Testis (tissue), 5 donors: ENCODE data around the gene DMPK. TPM values are rescaled to one million over a fixed set of nuclear protein-coding genes. Genes with fewer than 3 reads are reported as not detected.

Source experiments
- DNase-seq: peaks from one replicate; pipeline ENCODE4 v3.0.0-alpha.2; 2019
- H3K27ac ChIP-seq, 2 donors: fragments of 200-600 bp; sonication (generic); one replicate each; pipeline ENCODE4 v1.5.1; 2019
- H3K27me3 ChIP-seq: fragments of 200-600 bp; sonication (generic); one replicate; pipeline ENCODE4 v1.5.1; 2019
- H3K36me3 ChIP-seq: fragments of 200-600 bp; sonication (generic); one replicate; pipeline ENCODE4 v1.5.1; 2017; ENCODE audit warnings: low read depth; ENCODE audit errors: missing control alignments
- H3K4me1 ChIP-seq: fragments of 200-600 bp; sonication (generic); one replicate; pipeline ENCODE4 v1.5.1; 2019
- H3K4me3 ChIP-seq, 2 donors: fragments of 200-600 bp; sonication (generic); one replicate each; pipeline ENCODE4 v1.5.1; 2017 to 2019
- H3K9me3 ChIP-seq: fragments of 200-600 bp; sonication (generic); one replicate; pipeline ENCODE4 v1.5.1; 2017
- CTCF ChIP-seq, 3 experiments: fragments of 450-650 bp in 2 of 3; fragments of 200-600 bp in 1 of 3; sonication (generic) in 1 of 3; IDR thresholded peaks; one replicate each; pipeline ENCODE4 v1.5.1; 2016 to 2019; ENCODE audit warnings: antibody characterized with exemption in 3 of 3, mild to moderate bottlenecking in 2 of 3, moderate library complexity in 1 of 3
- POLR2A ChIP-seq: fragments of 450-650 bp; IDR thresholded peaks from one replicate; pipeline ENCODE4 v1.6.1; 2017; ENCODE audit warnings: antibody characterized with exemption, mild to moderate bottlenecking, moderate library complexity
- WGBS, 2 donors: methylation state at CpG; one replicate each; pipeline ENCODE4 v1.1.5; 2018; 5-methylcytosine and 5-hydroxymethylcytosine counted together
- intact Hi-C: fragments of 100-400 bp; cut with DNase I; formaldehyde crosslinking; loops from one replicate; pipeline ENCODE4 v1.15.1; 2023; ENCODE audit warnings: low total_unique reads
- long read RNA-seq, 2 donors: transcript quantifications; one replicate each; lab custom pipeline, GENCODE V29; 2026
- polyA plus RNA-seq: library from polyadenylated mRNA; stranded (reverse); fragments of 350-450 nt; fragmentation: Illumina TruSeq; extraction: RNeasy Lipid Tissue Mini Kit (QIAGEN cat#74804); gene quantifications from one replicate; pipeline ENCODE4 v1.2.3, GENCODE V29; 2014; ENCODE audit warnings: low read depth, low replicate concordance; ENCODE audit not compliant: insufficient read depth
- total RNA-seq, 2 donors: library from RNA; depleted of rRNA; stranded (reverse); fragments of >200 nt; gene quantifications; one replicate each; pipeline ENCODE4 v1.2.3, GENCODE V29; 2016

Gene DMPK
- 10 to 100 TPM; 66.2 to 68.8 TPM for total RNA-seq
- polyA plus RNA-seq = 42.6 TPM
- long read RNA-seq, donor 1, partial matches to known transcripts = 0 of 3 reads
- long read RNA-seq, donor 1, other reads (novel, unspliced or antisense) = 0 of 3 reads
- long read RNA-seq, donor 2, partial matches to known transcripts = 0 of 5 reads
- long read RNA-seq, donor 2, other reads (novel, unspliced or antisense) = 0 of 5 reads

GRCh38 chr19:45782162-45782691 lies at the start of gene DMPK:
Gene DMPK, minus strand, starts transcription at chr19:45782490. Its CDS starts 138 bp downstream, at chr19:45782352.
- H3K27ac ChIP-seq = peak within 1 kb of the TSS; percentile 79 to 89
- 48 to 49% methylated on average over 11 to 18 of the region's 18 CpGs for whole genome bisulfite sequencing, 2 donors
- peaks cover 29% of the 10 kb centered on the region for H3K4me1 ChIP-seq
- H3K9me3 ChIP-seq = no peaks in the 10 kb centered on the region
- H3K27me3 ChIP-seq = no peaks in the 10 kb centered on the region
- peak within 1 kb of the TSS; percentile 50 to 60 for H3K4me3 ChIP-seq
- intact Hi-C loops = no loop called here
- TF ChIP-seq POLR2A (no peak), CTCF (IDR thresholded peaks at IDR 0.05) (no peak)
- DNase-seq = peak; percentile 41
- H3K36me3 ChIP-seq = no peaks in the 10 kb centered on the region

GRCh38 chr19:45828945-45829344 lies 46.7 kb upstream of the DMPK start:
- Histone ChIP-seq H3K4me3 (no peak overlapping the region), H3K27ac (no peak overlapping the region), H3K9me3 (no peaks in the 10 kb centered on the region), H3K36me3 (no peaks in the 10 kb centered on the region), H3K4me1 (no peaks in the 10 kb centered on the region), H3K27me3 (no peaks in the 10 kb centered on the region)
- WGBS, 2 donors = 92 to 95% methylated on average over 4 to 16 of the region's 16 CpGs
- no peak for DNase-seq
- TF ChIP-seq POLR2A (no peak), CTCF (IDR thresholded peaks at IDR 0.05) (no peak)
- intact Hi-C loops = no loop called here

GRCh38 chr19:45828523-45828922 lies 46.2 kb upstream of the DMPK start:
- Histone ChIP-seq H3K27me3 (no peaks in the 10 kb centered on the region), H3K4me3 (no peak overlapping the region), H3K9me3 (no peaks in the 10 kb centered on the region), H3K4me1 (no peaks in the 10 kb centered on the region), H3K36me3 (no peaks in the 10 kb centered on the region), H3K27ac (no peak overlapping the region)
- 85 to 88% methylated on average over 9 of the region's 9 CpGs for WGBS, 2 donors
- DNase-seq = no peak
- intact Hi-C loops = no loop called here
- TF ChIP-seq CTCF (IDR thresholded peaks at IDR 0.05) (no peak), POLR2A (no peak)

GRCh38 chr19:45827459-45828093 lies 45.3 kb upstream of the DMPK start:
- WGBS, 2 donors = 88 to 90% methylated on average over 16 of the region's 16 CpGs
- Histone ChIP-seq H3K9me3 (no peaks in the 10 kb centered on the region), H3K27ac (no peak overlapping the region), H3K4me3 (no peak overlapping the region), H3K27me3 (no peaks in the 10 kb centered on the region), H3K36me3 (no peaks in the 10 kb centered on the region), H3K4me1 (no peaks in the 10 kb centered on the region)
- no peak for DNase-seq
- no peak for TF ChIP-seq POLR2A
- TF ChIP-seq CTCF (IDR thresholded peaks at IDR 0.05) = no peak
- intact Hi-C loops = no loop called here
